SHP77 (cell line): ENCODE measurements around the gene PPM1E.
A peak's percentile ranks its signal among the peaks of the same experiment; 100 is the strongest.
"Not testable (repeated sequence)": the region's sequence is repeated elsewhere in the genome, so short reads cannot be mapped to it uniquely, and the experiment has no call there.

ENCODE experiments used
- DNase-seq, 2 experiments: peaks; one replicate each; lab custom pipeline; 2025; lab: John Stamatoyannopoulos, UW

PPM1E gene

DNA sequence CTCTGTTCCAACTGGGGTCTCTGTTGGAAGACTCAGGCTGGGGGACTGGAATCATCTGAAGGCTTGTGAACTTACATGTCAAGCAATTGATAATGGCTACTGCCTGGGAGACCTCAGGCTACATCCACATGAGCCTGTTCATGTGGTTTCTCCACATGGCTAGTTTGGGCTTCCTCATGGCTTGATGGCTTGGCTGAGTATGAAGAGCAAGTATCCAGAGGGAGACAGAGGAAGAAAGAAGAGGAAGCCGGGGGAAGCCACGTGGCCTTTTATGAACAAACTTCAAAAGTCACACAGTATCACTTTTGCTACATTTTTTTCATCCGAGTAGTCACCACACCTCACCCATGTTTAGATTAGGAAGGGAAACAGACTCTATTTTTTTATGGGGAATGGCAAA is 192.2 kb downstream of the PPM1E start:
- DNase-seq = no peak

DNA sequence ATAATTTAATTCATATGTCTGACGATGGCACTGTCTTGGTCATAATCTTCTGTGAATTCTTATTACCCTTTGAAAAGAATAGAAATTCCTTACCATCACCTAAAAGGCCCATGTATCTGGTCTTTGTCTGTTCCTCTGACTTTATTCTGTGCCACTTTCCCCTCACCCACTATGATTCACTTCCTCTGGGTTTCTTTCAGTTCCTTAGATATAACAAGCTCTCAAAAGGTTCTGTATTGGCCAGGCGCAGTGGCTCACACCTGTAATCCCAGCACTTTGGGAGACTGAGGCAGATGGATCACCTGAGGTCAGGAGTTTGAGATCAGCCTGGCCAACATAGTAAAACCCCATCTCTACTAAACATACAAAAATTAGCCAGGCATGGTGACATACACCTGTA is 198.7 kb downstream of the PPM1E start:
- DNase-seq = not testable (repeated sequence)

DNA sequence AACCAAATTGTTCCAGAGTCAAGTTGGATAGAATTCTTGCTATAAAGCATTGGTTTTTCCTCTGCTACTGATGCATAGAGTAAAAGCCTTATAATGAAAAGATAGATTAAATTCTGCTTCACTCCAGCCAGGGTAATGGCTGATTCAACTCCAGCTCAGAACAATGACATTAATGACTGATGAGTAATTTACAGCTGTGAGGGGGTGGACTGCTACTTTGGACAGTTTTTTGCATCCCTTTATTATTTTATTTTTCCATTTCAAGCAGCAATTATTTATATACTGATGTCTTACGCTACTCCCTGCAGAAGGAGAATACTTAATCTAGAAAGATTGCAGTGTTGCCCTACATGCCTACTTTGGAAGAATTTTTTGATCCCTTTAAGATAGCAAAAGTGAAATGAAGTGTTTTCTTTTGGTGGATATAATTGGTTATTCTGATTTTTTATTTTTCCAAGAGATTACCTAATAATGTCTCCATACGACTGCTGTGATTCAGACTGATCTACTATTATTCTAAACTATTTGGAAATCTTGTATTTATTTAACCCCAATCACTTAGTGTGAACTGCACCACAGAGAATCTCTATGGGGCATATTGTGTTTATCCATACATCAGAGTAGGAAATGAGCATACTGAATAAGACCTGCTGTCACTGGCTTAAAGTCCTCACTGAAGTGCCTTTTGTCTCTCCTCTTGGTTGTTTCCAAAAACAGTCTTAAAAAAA is 201.5 kb downstream of the PPM1E start:
- DNase-seq = no peak

DNA sequence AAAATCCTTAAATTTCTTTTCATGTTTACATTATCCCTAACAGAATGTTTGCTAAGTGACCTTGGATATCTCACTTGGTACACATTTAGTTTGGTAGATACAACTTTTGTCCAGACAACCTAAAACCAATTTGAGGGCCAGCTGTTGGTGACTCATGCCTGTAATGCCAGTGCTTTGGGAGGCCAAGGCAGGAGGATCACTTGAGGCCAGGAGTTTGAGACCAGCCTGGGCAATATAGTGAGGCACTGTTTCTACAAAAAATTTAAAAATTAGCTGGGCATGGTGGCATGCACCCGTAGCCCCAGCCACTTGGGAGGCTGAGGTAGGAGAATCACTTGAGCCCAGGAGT is 202.0 kb downstream of the PPM1E start:
- DNase-seq = not testable (repeated sequence)

DNA sequence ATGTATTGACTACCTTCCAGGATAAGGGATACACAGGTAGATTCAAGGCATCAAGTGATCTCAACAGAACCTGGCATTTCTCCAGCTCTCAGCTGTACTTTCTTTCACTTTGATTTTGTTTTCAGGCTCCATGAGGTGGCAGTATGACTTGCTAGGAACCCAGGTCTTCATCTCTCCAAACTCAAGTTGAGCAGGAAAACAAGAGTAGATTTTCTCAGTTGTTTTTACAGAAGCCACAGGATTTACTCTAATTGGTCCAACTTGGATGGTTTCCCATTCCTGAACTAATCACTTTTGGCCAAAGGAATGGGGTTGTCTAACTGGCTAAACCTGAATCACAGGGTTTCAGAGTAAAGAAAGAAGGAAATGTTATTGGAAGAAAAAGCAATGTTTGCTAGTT is 204.4 kb downstream of the PPM1E start:
- no peak for DNase-seq

DNA sequence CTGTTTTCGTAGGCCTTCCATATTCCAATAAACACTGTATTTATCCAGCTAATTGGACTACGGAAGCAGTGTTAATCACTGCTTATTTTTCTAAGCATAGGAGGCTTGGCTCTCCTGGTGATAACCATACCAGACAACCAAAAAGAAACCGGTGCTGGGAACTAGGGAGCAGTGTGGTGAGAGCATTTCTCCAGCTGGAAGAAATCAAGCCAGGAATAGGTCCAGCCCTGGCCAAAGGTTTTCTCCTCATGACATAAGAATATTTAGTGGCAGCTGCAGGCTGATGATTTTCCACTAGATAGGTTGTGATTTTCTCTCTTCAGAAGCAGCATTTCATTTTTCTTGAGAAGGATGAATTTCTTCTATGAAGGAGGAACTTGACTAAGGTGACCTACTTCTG is 209.6 kb downstream of the PPM1E start:
- no peak for DNase-seq

DNA sequence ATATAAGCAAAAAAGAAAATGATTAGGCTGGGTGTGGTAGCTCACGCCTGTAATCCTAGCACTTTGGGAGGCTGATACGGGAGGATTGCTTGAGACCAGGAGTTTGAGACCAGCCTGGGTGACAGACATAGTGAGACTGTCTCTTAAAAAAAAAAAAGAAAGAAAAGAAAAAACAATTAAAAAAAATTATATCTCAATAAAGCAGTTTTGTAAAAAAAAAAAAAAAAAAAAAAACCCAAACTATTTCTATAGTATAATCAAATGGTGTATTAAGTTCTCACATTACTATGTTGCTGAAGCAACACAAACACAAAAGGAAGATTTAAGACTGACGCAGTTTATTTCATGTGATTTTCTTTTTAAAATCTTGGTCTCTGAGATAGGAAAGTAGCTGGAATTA is 210.6 kb downstream of the PPM1E start:
- DNase-seq = no peak

DNA sequence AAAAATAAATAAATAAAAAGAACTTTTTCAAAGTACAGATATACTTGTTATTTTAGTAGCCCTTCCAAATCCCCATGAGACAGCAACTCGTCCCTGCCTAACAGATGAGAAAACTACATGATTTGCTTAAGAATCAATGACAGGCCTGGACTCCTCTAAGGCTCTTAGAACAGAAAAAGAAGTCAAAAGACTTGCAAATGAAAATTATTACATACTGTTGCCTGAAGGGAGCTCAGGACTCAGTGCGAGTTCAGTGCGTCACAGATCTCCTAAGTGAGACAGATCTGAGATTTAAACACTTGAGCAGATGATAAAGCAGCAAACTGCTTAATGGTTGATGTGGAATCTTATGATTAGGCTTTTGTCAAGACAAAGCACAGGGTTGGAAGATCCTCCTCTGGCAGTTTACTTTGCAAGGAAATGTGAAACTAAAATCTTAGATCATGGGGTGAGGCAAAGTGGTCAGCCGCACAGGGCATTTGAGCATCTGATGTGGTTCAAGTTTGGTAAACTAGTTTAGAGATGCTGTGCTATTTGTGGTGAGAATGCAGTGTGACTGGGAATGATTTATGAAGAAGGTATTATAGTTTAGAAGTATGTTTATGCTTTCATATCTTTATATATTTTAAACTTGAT is 212.9 kb downstream of the PPM1E start:
- DNase-seq = no peak

DNA sequence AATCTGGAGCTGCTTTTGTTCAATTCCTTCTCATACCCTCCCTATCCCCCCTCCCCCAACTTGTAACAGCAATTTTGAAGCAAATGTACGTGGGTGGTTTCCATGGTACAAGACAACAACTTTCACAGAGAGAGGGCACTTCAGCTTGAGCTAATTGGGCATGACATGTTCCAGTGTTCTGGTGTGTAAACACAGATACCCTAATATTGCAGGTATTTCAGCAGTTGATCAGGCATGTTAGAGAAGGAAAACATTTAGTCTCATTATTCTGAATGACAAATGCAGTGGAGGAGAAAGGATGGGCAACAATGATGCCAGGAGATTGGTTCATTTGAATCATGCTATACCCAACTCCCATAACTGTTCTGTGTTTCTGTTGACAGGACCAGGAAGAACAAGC is 213.5 kb downstream of the PPM1E start:
- DNase-seq = peak; percentile 20 to 27

DNA sequence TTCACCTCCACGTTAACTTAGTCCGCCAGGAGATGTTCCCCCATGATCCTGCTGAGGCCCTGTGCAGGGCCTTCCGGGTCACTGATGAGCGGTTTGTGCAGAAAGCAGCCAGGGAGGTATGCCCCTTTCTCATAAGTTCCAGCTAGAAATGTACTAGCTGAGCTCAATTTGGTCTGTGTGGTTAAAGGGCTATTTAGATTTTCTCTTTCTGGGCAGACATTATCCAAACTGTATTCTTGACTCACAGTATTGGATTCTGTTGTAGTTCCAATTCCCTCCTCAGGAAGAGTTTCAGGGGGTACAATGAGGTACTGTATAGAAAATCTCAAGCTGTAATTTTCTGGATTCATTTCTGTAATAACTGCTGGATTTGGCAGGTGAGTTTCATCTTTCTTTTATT is 214.0 kb downstream of the PPM1E start:
- no peak for DNase-seq

DNA sequence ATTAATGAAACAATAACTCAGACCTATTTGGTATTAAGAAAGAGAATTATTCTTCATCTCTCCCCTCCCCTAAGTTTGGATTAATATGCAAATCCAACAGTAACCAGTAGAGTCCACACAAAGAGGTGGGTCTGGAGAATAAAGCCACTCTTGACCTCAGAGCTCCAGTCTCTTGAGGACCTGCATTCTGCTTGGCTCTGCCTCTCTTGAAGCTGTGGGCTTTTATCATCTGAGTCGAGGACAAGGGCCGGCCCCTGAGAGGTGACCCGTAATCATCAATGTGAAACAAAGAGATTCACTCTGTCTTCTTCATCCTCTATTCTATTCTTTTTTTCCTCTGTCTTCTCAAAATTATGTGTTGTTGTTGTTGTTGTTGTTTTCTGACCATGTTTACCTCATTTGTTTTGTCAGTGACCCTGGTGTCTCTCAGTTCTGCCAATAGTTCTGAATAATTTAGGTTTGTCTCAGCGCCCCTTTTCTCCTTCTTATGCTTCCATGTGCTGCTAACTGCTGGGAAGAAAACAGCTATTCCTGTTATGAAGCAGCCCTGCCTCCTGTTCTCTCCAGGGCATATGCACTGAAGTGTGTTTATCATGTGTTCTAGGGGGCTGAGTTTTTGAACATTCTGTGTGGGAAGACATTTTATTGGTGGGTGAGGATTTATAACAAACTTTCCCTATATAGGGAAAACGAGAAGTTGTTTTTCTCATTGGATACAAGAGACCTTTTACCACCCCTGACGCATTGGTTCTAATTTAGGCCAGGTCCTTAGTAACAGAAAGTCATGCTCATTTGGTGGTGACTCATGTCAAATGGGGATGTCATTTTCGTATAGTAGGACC is 215.2 kb downstream of the PPM1E start:
- no peak for DNase-seq

DNA sequence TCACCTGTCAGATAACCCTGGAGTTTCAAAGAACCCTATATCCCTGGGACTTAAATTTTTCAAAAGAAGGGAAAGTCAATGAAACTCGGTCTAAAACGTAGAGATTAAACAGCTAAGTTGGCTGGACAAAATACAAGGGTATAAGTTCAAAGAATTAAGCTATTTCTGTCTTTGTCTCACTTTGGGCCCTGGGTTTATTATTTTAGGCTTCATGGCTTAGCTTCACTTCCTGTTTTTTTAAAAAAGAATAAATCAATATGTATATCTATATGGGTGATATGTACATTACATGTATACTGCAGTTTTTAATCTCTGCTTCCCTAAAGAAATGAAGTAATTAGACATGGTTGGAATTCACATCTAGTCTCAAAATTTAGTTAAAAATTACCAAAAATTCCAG is 218.7 kb downstream of the PPM1E start:
- DNase-seq = no peak

DNA sequence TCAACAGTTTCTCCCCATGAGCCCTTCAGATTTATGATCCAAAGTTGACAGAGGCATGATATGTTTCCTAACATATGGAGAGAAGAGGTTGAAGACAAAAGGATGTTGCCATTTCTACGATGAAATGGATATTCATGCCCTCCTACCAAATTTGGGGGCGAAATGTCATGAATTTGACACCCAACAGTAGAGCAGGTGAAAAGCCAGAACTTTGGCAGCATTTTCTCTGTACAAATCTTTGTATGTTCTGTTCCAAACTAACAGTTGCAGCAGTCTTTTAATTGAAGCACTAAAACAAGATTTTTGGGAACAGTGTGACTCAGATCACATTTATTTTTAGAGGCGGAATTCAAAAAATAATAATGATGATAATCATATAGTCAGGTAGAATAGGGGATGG is 220.9 kb downstream of the PPM1E start:
- no peak for DNase-seq

DNA sequence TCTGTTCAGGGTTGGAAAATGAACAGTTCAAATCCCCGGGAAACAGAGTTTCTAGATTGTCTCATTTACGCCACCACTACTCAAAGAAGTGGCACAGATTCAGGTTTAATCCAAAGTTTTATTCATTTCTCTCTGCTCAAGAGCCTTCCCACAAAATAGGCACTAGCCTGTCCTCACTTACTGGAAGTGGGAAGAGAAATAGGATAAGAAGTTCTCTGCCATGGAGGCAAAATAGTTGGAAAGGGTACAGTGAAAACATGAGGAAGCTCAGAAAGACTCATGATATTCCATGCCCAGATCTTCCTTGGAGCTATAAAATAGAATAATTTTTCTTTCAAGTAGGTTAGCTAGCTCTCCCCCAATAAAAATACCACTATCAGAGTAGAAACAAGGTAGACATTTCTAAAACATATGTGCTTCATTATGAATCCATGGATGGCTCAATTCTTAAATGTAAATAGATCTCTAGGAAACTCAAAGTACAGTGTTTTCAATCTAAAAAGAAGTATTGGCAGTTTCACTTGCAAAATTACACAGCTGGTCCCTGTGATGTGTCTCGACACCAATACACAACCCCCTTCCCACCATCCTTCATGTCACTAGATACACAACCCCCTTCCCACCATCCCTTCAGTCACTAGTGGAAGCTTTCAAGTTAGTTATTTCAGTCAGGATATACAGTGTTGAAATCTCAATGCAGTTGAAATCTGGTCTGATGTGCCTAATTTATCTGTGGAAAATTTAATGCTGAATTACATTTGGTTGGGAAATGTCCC is 225.2 kb downstream of the PPM1E start:
- DNase-seq = no peak

DNA sequence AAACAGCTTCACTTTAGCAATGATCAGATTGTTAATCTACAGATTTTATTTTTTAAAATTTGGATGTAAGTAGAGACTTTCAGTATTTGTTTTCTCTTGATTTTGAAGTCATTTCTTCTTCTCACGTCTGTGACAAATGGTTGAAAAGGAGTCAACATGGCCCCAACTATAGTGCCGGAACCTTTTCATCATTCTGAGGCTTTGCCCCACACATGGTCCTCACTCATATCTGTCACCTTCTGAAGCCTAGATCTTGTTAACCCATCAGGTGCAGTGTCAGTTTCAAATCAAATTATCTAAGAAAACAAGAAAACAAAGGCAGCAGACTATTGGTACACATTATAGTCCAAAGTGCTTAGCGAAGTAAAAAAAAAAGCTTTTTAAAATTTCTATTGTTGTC is 227.0 kb downstream of the PPM1E start:
- DNase-seq = no peak

DNA sequence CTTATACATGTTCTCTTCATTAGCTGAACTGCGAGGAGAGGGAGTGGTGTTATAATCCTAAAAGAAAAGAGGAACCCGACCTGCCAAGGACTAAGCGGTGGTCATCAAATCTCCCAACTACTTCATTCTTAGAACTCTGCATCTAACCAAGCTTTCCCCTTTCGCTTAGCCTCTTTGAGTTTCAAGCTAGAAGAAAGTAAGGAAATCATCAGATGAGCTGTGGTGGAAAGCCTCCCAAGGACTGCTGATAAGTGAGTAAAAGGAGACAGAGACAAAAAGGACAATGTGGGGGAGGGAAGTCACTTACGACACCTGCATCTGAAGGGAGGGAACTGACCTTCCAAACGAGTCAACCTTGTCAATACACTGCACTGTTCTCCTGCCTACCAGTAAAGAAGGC is 229.7 kb downstream of the PPM1E start:
- DNase-seq = no peak

DNA sequence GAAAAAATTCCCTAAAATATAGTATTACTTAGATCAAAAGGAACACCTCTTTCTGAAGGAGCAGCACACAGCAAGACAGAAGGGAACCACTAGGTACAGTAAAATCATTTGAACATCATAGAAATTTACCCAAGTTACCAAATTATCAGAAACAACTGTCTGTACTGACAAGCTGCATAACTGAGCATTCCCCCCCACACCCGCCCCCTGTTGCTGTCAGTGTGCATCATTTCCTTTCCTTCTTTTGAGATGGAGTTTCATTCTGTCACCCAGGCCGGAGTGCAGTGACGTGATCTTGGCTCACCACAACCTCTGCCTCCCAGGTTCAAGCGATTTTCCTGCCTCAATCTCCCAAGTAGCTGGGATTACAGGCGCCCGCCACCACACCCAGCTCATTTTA is 230.3 kb downstream of the PPM1E start:
- no peak for DNase-seq

DNA sequence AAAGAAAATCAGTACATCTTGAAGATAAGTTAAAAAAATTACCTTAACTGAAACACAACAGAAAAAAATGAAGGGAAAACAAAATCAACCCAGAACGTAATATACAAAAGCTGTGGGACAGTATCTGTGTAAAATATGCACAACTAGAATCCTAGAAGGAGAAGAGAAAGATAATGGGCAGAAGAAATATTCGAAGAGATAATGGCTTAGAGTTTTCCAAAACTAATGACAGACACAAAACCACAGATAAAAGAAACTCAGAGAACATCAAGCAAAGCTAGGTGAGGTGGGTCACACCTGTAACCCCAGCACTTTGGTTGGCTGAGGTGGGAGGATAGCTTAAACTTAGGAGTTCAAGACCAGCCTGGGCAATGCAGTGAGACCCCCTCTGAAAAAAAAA is 234.0 kb downstream of the PPM1E start:
- DNase-seq = no peak

DNA sequence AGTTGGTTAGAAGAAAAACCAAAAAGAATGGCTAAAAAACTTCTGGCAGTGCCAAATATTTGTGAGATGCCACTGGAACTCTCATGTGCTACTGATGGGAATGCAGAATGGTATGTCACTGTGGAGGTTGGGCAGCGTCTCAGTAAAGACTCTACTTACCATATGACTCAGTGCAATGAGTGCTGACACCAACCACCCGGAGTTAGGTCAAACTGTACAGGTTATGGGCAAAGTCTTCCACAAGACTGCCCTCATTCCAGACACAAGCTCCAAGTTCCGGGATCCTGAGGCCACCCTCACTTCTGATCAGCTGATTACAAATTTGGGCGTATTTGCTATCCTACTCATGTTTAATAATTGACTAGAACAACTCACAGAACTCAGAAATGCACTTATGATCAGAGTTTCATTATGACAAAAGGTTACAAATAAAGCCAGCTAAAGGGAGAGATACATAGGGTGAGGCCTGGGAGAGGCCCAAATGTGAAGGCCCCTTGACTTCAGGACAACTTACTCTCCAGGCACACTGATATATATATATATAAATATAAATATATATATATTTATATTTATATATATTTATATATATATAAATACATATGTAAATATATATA is 236.2 kb downstream of the PPM1E start:
- no peak for DNase-seq

DNA sequence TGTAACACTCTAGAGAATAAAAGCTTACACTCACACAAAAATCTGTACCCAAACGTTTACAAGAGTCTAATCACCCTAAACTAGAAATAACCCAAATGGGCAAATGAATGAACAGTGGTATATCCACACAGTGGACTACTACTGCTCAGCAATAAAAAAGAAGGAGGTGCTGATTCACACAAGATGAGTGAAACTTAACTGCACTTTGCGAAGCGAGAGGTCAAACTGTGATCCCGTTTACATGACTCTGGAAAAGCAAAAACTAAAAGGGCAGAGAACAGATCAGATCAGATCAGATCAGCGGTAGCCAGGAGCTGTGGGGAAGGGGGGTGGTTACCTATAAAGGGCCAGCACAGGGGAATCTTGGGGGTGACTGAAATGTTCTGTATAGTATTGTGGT is 237.7 kb downstream of the PPM1E start:
- DNase-seq = no peak

DNA sequence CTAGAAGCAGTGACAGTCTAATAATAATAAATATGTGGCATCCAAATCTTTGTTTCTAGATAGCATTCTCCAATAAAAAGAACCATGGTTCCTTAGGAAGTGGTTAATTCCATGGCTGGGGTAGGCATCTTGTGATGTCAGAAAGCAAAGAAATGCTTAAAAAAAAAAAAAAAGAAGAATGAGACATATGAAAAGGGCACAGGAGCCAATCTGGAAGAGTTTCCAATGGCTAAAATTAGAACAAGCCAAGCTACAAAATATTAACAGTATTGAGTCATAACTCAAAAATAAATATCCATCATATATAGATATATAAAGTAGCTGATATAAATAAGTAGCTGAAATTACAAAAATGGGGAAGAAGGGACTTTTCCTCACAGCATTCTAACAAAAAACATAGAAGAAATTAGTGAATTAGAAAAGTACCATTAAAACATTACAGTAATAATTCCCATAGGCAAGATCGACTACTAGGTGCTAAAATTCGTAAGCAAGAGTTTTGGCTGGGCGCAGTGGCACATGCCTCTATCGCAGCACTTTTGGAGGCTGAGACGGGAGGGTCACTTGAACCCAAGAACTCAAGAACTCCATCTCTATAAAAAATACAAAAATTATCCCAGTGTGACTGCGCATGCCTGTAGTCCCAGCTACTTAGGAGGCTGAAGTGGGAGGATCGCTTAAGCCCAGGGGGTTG is 239.7 kb downstream of the PPM1E start:
- DNase-seq = no peak
